ENCODE data around the gene EPHA6. TPM values are rescaled to one million over a fixed set of nuclear protein-coding genes. Genes with fewer than 3 reads are reported as not detected.

EPHA6 gene
- total RNA-seq, 6 donors from 2014 or later: 0.14 to 1.0 (median 0.57) TPM; not detected in 3

- 83 to 84% methylated on average over 2 of the region's 2 CpGs for WGBS, 2 donors
- ATAC-seq (ENCODE audit: low FRiP score in 2 of 2) (no peak), DNase-seq (no peak)
- no peaks in the 10 kb centered on the region for H3K4me1 ChIP-seq
- no peaks in the 10 kb centered on the region for H3K27me3 ChIP-seq
- H3K36me3 ChIP-seq: no peaks in the 10 kb centered on the region
- TF ChIP-seq POLR2A (IDR thresholded peaks at IDR 0.05) (no peak), POLR2AphosphoS5 (IDR thresholded peaks at IDR 0.05) (no peak), CTCF (IDR thresholded peaks at IDR 0.05) (no peak), EP300 (IDR thresholded peaks at IDR 0.05) (no peak)
- no peak overlapping the region for H3K4me3 ChIP-seq
- H3K27ac ChIP-seq: no peak overlapping the region
- H3K9me3 ChIP-seq: no peaks in the 10 kb centered on the region
Observed at GRCh38 chr3:96852849-96853248, 38.5 kb downstream of the EPHA6 start.

- Histone ChIP-seq H3K9me3 (no peaks in the 10 kb centered on the region), H3K27ac (no peak overlapping the region), H3K27me3 (no peaks in the 10 kb centered on the region), H3K4me3 (no peak overlapping the region), H3K4me1 (no peaks in the 10 kb centered on the region), H3K36me3 (no peaks in the 10 kb centered on the region)
- no peak for ATAC-seq (ENCODE audit: low FRiP score in 2 of 2)
- no peak for TF ChIP-seq POLR2AphosphoS5 (IDR thresholded peaks at IDR 0.05)
- TF ChIP-seq POLR2A (IDR thresholded peaks at IDR 0.05): no peak
- TF ChIP-seq CTCF (IDR thresholded peaks at IDR 0.05): no peak
- no peak for TF ChIP-seq EP300 (IDR thresholded peaks at IDR 0.05)
- WGBS, 2 donors: 57 to 67% methylated on average over 1 of the region's 1 CpG
- DNase-seq: no peak
Observed at GRCh38 chr3:96860882-96861281, 46.5 kb downstream of the EPHA6 start.

- TF ChIP-seq CTCF (IDR thresholded peaks at IDR 0.05) (peak in 3 of 6 experiments; percentile 22 to 26 (median 24)), EP300 (IDR thresholded peaks at IDR 0.05) (no peak)
- DNase-seq (no peak), ATAC-seq (ENCODE audit: low FRiP score in 2 of 2) (no peak)
- Histone ChIP-seq H3K4me3 (no peak overlapping the region), H3K36me3 (no peaks in the 10 kb centered on the region), H3K4me1 (no peaks in the 10 kb centered on the region), H3K9me3 (no peaks in the 10 kb centered on the region), H3K27ac (no peak overlapping the region), H3K27me3 (no peaks in the 10 kb centered on the region)
- WGBS, 2 donors: 4 to 5% methylated on average over 1 of the region's 1 CpG
Observed at GRCh38 chr3:96863129-96863740, 48.8 kb downstream of the EPHA6 start.

- no peak for ATAC-seq (ENCODE audit: low FRiP score in 2 of 2)
- Histone ChIP-seq H3K4me3 (no peak overlapping the region), H3K27ac (no peak overlapping the region), H3K27me3 (no peaks in the 10 kb centered on the region), H3K4me1 (no peaks in the 10 kb centered on the region), H3K9me3 (no peaks in the 10 kb centered on the region), H3K36me3 (no peaks in the 10 kb centered on the region)
- 39 to 53% methylated on average over 2 of the region's 2 CpGs for WGBS, 2 donors
- no peak for DNase-seq
- TF ChIP-seq EP300 (IDR thresholded peaks at IDR 0.05) (no peak), POLR2AphosphoS5 (IDR thresholded peaks at IDR 0.05) (no peak), CTCF (IDR thresholded peaks at IDR 0.05) (no peak), POLR2A (IDR thresholded peaks at IDR 0.05) (no peak)
Observed at GRCh38 chr3:96865605-96866004, 51.2 kb downstream of the EPHA6 start.

- WGBS, 2 donors: 71 to 81% methylated on average over 2 of the region's 2 CpGs
Observed at GRCh38 chr3:96869316-96869715, 54.9 kb downstream of the EPHA6 start.

More at GRCh38 chr3:96869316-96869715, 54.9 kb downstream of the EPHA6 start:
- H3K4me3 ChIP-seq: no peak overlapping the region
- no peaks in the 10 kb centered on the region for H3K27me3 ChIP-seq
- no peak for ATAC-seq (ENCODE audit: low FRiP score in 2 of 2)
- H3K4me1 ChIP-seq: no peaks in the 10 kb centered on the region
- H3K36me3 ChIP-seq: no peaks in the 10 kb centered on the region
- TF ChIP-seq POLR2AphosphoS5 (IDR thresholded peaks at IDR 0.05) (no peak), POLR2A (IDR thresholded peaks at IDR 0.05) (no peak), EP300 (IDR thresholded peaks at IDR 0.05) (no peak), CTCF (IDR thresholded peaks at IDR 0.05) (no peak)
- H3K27ac ChIP-seq: no peak overlapping the region
- H3K9me3 ChIP-seq: no peaks in the 10 kb centered on the region
- DNase-seq: no peak
